H9 (cell line): ENCODE results near the gene TMSB4X. TPM values are rescaled to one million over a fixed set of nuclear protein-coding genes. Genes with fewer than 3 reads are reported as not detected.

Experiments used
- DNase-seq: peaks from one replicate; pipeline ENCODE4 v3.0.0-alpha.2; 2017
- H2AFZ ChIP-seq: one replicate; pipeline ENCODE4 v1.6.1; 2013; ENCODE audit warnings: mild to moderate bottlenecking, low read length, control low read depth, moderate library complexity
- H2AK5ac ChIP-seq: 2 replicates; pipeline ENCODE4 v1.6.1; 2013; ENCODE audit warnings: low read length, control low read depth, mixed read lengths; ENCODE audit not compliant: insufficient read length
- H2BK120ac ChIP-seq: one replicate; pipeline ENCODE4 v1.6.1; 2013; ENCODE audit warnings: low read depth, mild to moderate bottlenecking, low read length, control low read depth, inconsistent platforms; ENCODE audit not compliant: poor library complexity, severe bottlenecking
- H2BK12ac ChIP-seq: 2 replicates; pipeline ENCODE4 v1.6.1; 2013; ENCODE audit warnings: low read length, control low read depth, mixed read lengths, low read depth; ENCODE audit not compliant: insufficient read length
- H2BK15ac ChIP-seq: 2 replicates; pipeline ENCODE4 v1.6.1; 2013; ENCODE audit warnings: low read depth, low read length, control low read depth
- H2BK20ac ChIP-seq: one replicate; pipeline ENCODE4 v1.6.1; 2013; ENCODE audit warnings: low read depth, mild to moderate bottlenecking, low read length, control low read depth, inconsistent platforms; ENCODE audit not compliant: poor library complexity, severe bottlenecking
- H2BK5ac ChIP-seq: 2 replicates; pipeline ENCODE4 v1.6.1; 2013; ENCODE audit warnings: low read length, control low read depth, mixed read lengths; ENCODE audit not compliant: insufficient read length
- H3K14ac ChIP-seq: 2 replicates; pipeline ENCODE4 v1.6.1; 2013; ENCODE audit warnings: low read length, control low read depth; ENCODE audit not compliant: insufficient read depth
- H3K18ac ChIP-seq: 2 replicates; pipeline ENCODE4 v1.6.1; 2013; ENCODE audit warnings: low read depth, mild to moderate bottlenecking, mixed read lengths, low read length, control low read depth; ENCODE audit not compliant: insufficient read length
- H3K23ac ChIP-seq: 2 replicates; pipeline ENCODE4 v1.6.1; 2013; ENCODE audit warnings: low read length, control low read depth, mixed read lengths, low read depth; ENCODE audit not compliant: insufficient read length
- H3K23me2 ChIP-seq: 2 replicates; pipeline ENCODE4 v1.6.1; 2013; ENCODE audit warnings: low read depth, mild to moderate bottlenecking, mixed read lengths, low read length, control low read depth; ENCODE audit not compliant: insufficient read length, poor library complexity, severe bottlenecking
- H3K27ac ChIP-seq: 2 replicates; pipeline ENCODE4 v1.5.1; 2013; ENCODE audit warnings: low read length, control low read depth, mixed read lengths, low read depth; ENCODE audit not compliant: insufficient read length
- H3K27me3 ChIP-seq: 2 replicates; pipeline ENCODE4 v1.6.1; 2013; ENCODE audit warnings: low read length, control low read depth, inconsistent platforms; ENCODE audit not compliant: insufficient read depth
- H3K4ac ChIP-seq: 2 replicates; pipeline ENCODE4 v1.6.1; 2013; ENCODE audit warnings: low read depth, mild to moderate bottlenecking, control low read depth, inconsistent platforms, low read length, moderate library complexity
- H3K4me1 ChIP-seq: 2 replicates; pipeline ENCODE4 v1.6.1; 2013; ENCODE audit warnings: low read length, control low read depth, inconsistent platforms; ENCODE audit not compliant: insufficient read depth
- H3K4me2 ChIP-seq: 2 replicates; pipeline ENCODE4 v1.6.1; 2013; ENCODE audit warnings: low read length, control low read depth, mixed read lengths; ENCODE audit not compliant: insufficient read length, insufficient read depth
- H3K56ac ChIP-seq: 2 replicates; pipeline ENCODE4 v1.6.1; 2013; ENCODE audit warnings: low read depth, mild to moderate bottlenecking, mixed read lengths, low read length, control low read depth; ENCODE audit not compliant: insufficient read length
- H3K79me1 ChIP-seq: 2 replicates; pipeline ENCODE4 v1.6.1; 2013; ENCODE audit warnings: low read depth, mild to moderate bottlenecking, moderate library complexity, low read length, control low read depth, inconsistent platforms; ENCODE audit not compliant: insufficient read depth, poor library complexity, severe bottlenecking
- H3K79me2 ChIP-seq: 2 replicates; pipeline ENCODE4 v1.6.1; 2013; ENCODE audit warnings: low read length, control low read depth, inconsistent platforms; ENCODE audit not compliant: insufficient read depth
- H3K9ac ChIP-seq: 2 replicates; pipeline ENCODE4 v1.6.1; 2013; ENCODE audit warnings: low read length, control low read depth, mixed read lengths; ENCODE audit not compliant: insufficient read length; ENCODE audit errors: extremely low read depth
- H3K9me3 ChIP-seq: one replicate; pipeline ENCODE4 v1.6.1; 2013; ENCODE audit warnings: low read depth, low read length, inconsistent platforms; ENCODE audit not compliant: control insufficient read depth
- H3T11ph ChIP-seq: one replicate; pipeline ENCODE4 v1.6.1; 2013; ENCODE audit warnings: mild to moderate bottlenecking, low read length, control low read depth, inconsistent platforms
- H4K20me1 ChIP-seq: one replicate; pipeline ENCODE4 v1.6.1; 2013; ENCODE audit not compliant: control insufficient read depth, insufficient read length, insufficient read depth
- H4K5ac ChIP-seq: 2 replicates; pipeline ENCODE4 v1.6.1; 2013; ENCODE audit warnings: low read depth, mild to moderate bottlenecking, mixed read lengths, low read length, control low read depth; ENCODE audit not compliant: insufficient read length
- H4K8ac ChIP-seq: replicated peaks from 2 replicates; pipeline ENCODE4 v1.6.1; 2013; ENCODE audit warnings: low read length, control low read depth, mixed read lengths, low read depth; ENCODE audit not compliant: insufficient read length
- H4K91ac ChIP-seq: 2 replicates; pipeline ENCODE4 v1.6.1; 2013; ENCODE audit warnings: low read depth, mild to moderate bottlenecking, moderate library complexity, mixed read lengths, low read length, control low read depth; ENCODE audit not compliant: insufficient read length
- H3K27ac Mint-ChIP-seq, 3 experiments: 2 replicates in 2 of 3; 3 replicates in 1 of 3; pipeline ENCODE4 v1.8.0; 2020 to 2021; ENCODE audit warnings: mixed read lengths in 3 of 3, mild to moderate bottlenecking in 1 of 3, moderate library complexity in 1 of 3
- H3K27me3 Mint-ChIP-seq: 2 replicates; pipeline ENCODE4 v1.8.0; 2021; ENCODE audit warnings: low read depth, mild to moderate bottlenecking, moderate library complexity, mixed read lengths
- H3K36me3 Mint-ChIP-seq, 3 experiments: 2 replicates in 2 of 3; 3 replicates in 1 of 3; pipeline ENCODE4 v1.8.0; 2020 to 2021; ENCODE audit warnings: low read depth in 3 of 3, mixed read lengths in 3 of 3; ENCODE audit not compliant: insufficient read depth in 1 of 3
- H3K4me1 Mint-ChIP-seq, 2 experiments: 2 replicates each; pipeline ENCODE4 v1.8.0; 2020; ENCODE audit warnings: mixed read lengths in 2 of 2
- H3K4me3 Mint-ChIP-seq, 2 experiments: 2 replicates in 1 of 2; 3 replicates in 1 of 2; pipeline ENCODE4 v1.8.0; 2020 to 2021; ENCODE audit warnings: mild to moderate bottlenecking in 2 of 2, mixed read lengths in 2 of 2, moderate library complexity in 1 of 2
- H3K9me3 Mint-ChIP-seq, 2 experiments: 2 replicates in 1 of 2; 3 replicates in 1 of 2; pipeline ENCODE4 v1.8.0; 2020; ENCODE audit warnings: mild to moderate bottlenecking in 2 of 2, mixed read lengths in 2 of 2, moderate library complexity in 1 of 2
- WGBS: extraction: QIAGEN DNeasy Blood & Tissue Kit; methylation state at CpG from one replicate; pipeline ENCODE4 v1.1.7; 2013; ENCODE audit warnings: missing lambda C conversion rate, low lambda C conversion rate, mixed read lengths; ENCODE audit not compliant: insufficient read length; ENCODE audit errors: extremely low coverage; 5-methylcytosine and 5-hydroxymethylcytosine counted together
- total RNA-seq: library from RNA; stranded (reverse); gene quantifications from 2 replicates; pipeline ENCODE4 v1.2.1, GENCODE V29; 2021
- TF ChIP-seq, protein P1 (sequence below): fragments of 200-600 bp; sonication (generic); conservative IDR thresholded peaks from 3 replicates; pipeline ENCODE4 v1.8.0; 2021; ENCODE audit warnings: antibody characterized with exemption, mild to moderate bottlenecking

TMSB4X gene
- total RNA-seq, 1 experiment from 2014 or later: 2,733 TPM

DNA sequence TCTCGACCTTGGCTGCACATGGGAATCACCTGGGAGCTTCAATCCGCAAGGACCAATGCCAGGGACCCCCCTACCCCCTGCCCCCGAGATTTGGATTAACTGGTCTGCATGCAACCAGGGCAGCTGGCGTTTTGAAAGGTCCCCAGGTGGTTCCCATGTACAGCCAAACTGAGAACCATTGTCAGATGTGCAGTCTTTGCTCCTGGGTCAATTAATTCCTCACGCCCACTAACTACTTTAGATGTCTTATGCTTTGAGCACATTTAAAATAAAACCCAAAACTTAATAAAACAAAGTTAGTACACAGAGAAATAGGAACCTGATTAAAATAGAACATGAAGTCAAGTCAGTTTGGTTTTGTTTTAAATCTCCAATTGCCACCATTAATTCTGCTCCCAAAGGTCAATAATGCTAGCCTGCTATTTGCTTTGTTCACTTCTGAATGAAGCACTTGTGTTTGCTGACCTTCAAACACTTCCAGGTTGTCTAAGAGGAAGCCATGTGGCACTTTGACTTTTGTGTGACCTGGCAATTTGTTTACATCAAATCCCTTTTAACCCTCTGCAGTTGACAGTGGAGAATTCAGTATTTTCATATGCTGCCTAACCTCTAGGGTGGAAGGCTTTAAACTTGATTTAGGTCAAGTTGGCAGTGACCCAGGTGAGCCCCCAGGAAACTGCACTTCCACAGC, 27.2 kb upstream of the TMSB4X start:
- H3K27me3 ChIP-seq: no peaks in the 10 kb centered on the region
- H2AFZ ChIP-seq: no peak overlapping the region
- H3K18ac ChIP-seq: no peak overlapping the region
- H3K4ac ChIP-seq: no peak overlapping the region
- H2AK5ac ChIP-seq: no peak overlapping the region
- no peaks in the 10 kb centered on the region for H4K20me1 ChIP-seq
- no CpG with 5 or more reads among the region's 5 CpGs for WGBS
- no peak overlapping the region for H2BK12ac ChIP-seq
- no peak overlapping the region for H2BK5ac ChIP-seq
- no peak overlapping the region for H4K8ac ChIP-seq
- no peak overlapping the region for H2BK120ac ChIP-seq
- H4K91ac ChIP-seq: no peak overlapping the region
- H3K9ac ChIP-seq: no peak overlapping the region
- Mint-ChIP-seq H3K36me3 (peaks cover 2 to 11% (median 5%) of the 10 kb centered on the region in 3 experiments; a peak in 6 of 7 replicates), H3K9me3 (peaks cover 58 to 70% of the 10 kb centered on the region in 2 experiments), H3K4me3 (no peak overlapping the region), H3K4me1 (peaks cover 27 to 36% of the 10 kb centered on the region in 2 experiments), H3K27me3 (peaks cover 1% of the 10 kb centered on the region), H3K27ac (peak overlapping the region in 1 of 3 experiments; percentile 96; a peak in 1 of 7 replicates)
- no peak overlapping the region for H3K56ac ChIP-seq
- H4K5ac ChIP-seq: no peak overlapping the region
- no peaks in the 10 kb centered on the region for H3K79me1 ChIP-seq
- no peak overlapping the region for H3K27ac ChIP-seq
- no peak overlapping the region for H2BK20ac ChIP-seq
- H3K4me2 ChIP-seq: no peak overlapping the region
- H3K23ac ChIP-seq: no peak overlapping the region
- no peak overlapping the region for H3T11ph ChIP-seq
- peaks cover 4% of the 10 kb centered on the region; the same call in 1 of the 2 replicates for H3K4me1 ChIP-seq
- H3K14ac ChIP-seq: no peak overlapping the region
- H3K9me3 ChIP-seq: no peaks in the 10 kb centered on the region
- no peaks in the 10 kb centered on the region for H3K23me2 ChIP-seq
- no peak for DNase-seq
- H2BK15ac ChIP-seq: no peak overlapping the region
- H3K79me2 ChIP-seq: no peaks in the 10 kb centered on the region
- TF ChIP-seq, protein P1, sequence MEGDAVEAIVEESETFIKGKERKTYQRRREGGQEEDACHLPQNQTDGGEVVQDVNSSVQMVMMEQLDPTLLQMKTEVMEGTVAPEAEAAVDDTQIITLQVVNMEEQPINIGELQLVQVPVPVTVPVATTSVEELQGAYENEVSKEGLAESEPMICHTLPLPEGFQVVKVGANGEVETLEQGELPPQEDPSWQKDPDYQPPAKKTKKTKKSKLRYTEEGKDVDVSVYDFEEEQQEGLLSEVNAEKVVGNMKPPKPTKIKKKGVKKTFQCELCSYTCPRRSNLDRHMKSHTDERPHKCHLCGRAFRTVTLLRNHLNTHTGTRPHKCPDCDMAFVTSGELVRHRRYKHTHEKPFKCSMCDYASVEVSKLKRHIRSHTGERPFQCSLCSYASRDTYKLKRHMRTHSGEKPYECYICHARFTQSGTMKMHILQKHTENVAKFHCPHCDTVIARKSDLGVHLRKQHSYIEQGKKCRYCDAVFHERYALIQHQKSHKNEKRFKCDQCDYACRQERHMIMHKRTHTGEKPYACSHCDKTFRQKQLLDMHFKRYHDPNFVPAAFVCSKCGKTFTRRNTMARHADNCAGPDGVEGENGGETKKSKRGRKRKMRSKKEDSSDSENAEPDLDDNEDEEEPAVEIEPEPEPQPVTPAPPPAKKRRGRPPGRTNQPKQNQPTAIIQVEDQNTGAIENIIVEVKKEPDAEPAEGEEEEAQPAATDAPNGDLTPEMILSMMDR: no peak
